ENCODE measurements around the gene PDE9A.

- TF ChIP-seq POLR2A (IDR thresholded peaks at IDR 0.05; ENCODE audit: low read length), result no peak
- TF ChIP-seq USF2 (IDR thresholded peaks at IDR 0.05), result no peak
- no peak for TF ChIP-seq FOSL2 (IDR thresholded peaks at IDR 0.05)
- no peak for TF ChIP-seq FOSL2 (CRISPR knock-in tag; IDR thresholded peaks at IDR 0.05)
- TF ChIP-seq HDAC2 (IDR thresholded peaks at IDR 0.05), result no peak
- TF ChIP-seq CEBPB (IDR thresholded peaks at IDR 0.05), result no peak
These were observed 101.0 kb downstream of the PDE9A start for GRCh38 chr21:42754270-42754933.

Data from A549 (cell line).